ENCODE results near the gene THAP7.
A peak's percentile ranks its signal among the peaks of the same experiment; 100 is the strongest.

The THAP7 gene

DNA sequence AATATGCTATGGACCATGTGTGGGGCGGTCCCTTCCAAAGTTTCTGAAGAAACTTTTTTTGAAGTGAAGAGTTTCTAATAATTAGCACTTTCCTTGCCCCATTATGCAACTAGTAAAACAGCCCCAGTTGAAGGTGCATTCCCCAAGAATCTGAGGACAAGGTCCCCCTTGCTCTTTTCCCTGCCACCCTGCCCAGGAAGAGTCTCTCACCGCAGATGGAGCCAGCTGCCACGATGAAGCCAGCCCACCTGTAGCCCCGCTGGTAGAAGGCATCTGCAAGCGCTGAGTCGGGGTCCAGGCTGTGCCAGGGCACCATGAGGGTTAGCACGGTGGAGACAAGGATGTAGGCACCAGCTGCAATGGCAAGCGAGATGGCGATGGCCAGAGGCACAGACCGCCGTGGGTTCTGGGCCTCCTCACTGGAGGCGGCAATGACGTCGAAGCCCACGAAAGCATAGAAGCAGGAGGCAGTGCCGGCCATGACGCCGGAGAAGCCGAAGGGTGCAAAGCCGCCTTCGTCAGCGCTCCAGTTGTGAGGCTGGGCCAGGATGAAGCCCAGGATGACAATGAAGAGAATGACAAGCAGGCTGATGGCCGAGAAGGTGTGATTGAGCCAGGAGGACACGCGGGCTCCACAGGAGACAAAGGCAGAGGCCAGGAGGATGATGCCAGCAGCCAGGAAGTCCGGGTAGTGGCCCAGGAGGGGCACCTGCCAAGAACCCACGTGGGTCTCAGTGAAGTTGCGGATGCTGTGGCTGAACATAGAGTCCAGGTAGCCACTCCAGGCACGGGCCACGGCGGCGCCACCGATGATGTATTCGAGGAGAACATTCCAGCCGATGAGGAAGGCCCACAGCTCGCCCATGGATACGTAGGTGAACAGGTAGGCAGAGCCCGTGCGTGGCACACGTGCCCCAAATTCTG is 29.0 kb upstream of the THAP7 start:
- no peak for DNase-seq

- no peak for DNase-seq
Measured at GRCh38 chr22:21030032-21030431, 28.1 kb upstream of the THAP7 start.

- no peak for DNase-seq
Measured at GRCh38 chr22:21029486-21030025, 27.6 kb upstream of the THAP7 start.

- no peak for DNase-seq
Measured at GRCh38 chr22:21028277-21029251, 26.6 kb upstream of the THAP7 start.

DNA sequence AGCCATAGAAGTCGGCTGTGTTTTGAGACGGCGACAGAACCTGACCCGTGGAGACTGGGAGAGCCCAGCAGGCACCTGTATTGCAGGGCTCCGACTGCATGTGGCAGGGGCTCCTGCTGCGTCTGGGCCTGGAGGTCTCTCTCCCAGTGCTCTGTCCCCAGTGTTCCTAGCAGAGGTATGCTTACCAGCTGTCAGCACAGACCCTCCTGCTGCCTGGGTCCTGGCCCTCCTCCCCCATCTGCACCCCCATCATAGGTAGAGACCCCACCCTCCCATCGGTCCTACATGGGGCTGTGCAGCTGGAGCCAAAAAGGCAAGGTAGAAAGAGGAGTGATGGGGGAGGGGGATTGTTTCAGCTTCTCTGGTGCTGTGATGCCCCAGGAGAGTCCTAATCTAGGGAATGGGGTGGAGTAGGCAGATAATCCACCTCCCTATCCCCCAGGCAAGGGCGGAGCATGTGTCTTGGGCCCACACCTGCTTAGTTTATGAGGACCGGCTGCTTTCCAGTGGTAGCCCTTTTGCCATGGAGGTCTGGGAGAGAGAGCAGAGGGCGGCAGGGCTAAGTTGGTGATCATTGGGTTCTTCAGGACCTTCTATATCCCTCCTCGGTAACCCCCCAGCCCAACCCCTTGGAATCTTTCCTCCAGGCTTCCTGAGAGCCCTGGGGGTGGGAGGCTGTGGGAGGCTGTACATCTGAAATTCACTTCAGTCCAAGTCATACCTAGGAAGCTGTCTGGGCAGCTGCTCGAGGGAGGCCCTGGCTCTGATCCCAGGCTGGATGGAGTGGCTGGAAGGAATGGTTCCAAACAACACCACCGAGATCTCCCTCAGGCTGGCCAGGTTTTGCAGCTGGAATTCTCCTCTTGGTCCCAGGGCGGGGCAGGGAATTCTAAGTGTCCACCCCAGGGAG is 25.1 kb upstream of the THAP7 start:
- DNase-seq: no peak

GRCh38 chr22:21025763-21026755 is 24.1 kb upstream of the THAP7 start:
- no peak for DNase-seq

- no peak for DNase-seq
Measured at GRCh38 chr22:21025266-21025665, 23.3 kb upstream of the THAP7 start.

GRCh38 chr22:21022955-21023614 is 21.2 kb upstream of the THAP7 start:
- DNase-seq: no peak

- no peak for DNase-seq
Measured at GRCh38 chr22:21022507-21022906, 20.6 kb upstream of the THAP7 start.

GRCh38 chr22:21020802-21021429 is 19.0 kb upstream of the THAP7 start:
- DNase-seq: no peak

GRCh38 chr22:21018314-21018713 is 16.4 kb upstream of the THAP7 start:
- DNase-seq: no peak

- no peak for DNase-seq
Measured at GRCh38 chr22:21016644-21017420, 14.9 kb upstream of the THAP7 start.

GRCh38 chr22:21015466-21016006 is 13.6 kb upstream of the THAP7 start:
- no peak for DNase-seq

GRCh38 chr22:21014726-21015465 is 13.0 kb upstream of the THAP7 start, which contains the start of gene P2RX6:
Gene P2RX6, plus strand, starts transcription at chr22:21015165. Its CDS starts 10 bp downstream, at chr22:21015175.
- no peak for DNase-seq

GRCh38 chr22:21014202-21014725 is 12.3 kb upstream of the THAP7 start:
- peak; percentile 84 for DNase-seq

- no peak for DNase-seq
Measured at GRCh38 chr22:21013657-21014201, 11.8 kb upstream of the THAP7 start.

All from activated CD4-positive, CD25-positive, alpha-beta regulatory T cell treated with anti-CD3 and anti-CD28 coated beads, Interleukin-2, amount 50 U/mL, for 72 hours (primary cell).